AG09309 (cell line): ENCODE results near the gene RBMX.
"Not testable (repeated sequence)": the region's sequence is repeated elsewhere in the genome, so short reads cannot be mapped to it uniquely, and the experiment has no call there.

Experiments
- DNase-seq: peaks from one replicate; pipeline ENCODE4 v3.0.0-alpha.2; 2010; ENCODE audit warnings: low read depth
- H3K4me3 ChIP-seq: 2 replicates; pipeline ENCODE4 v1.5.1; 2011; ENCODE audit warnings: mild to moderate bottlenecking, low read depth, low read length, moderate library complexity; ENCODE audit not compliant: control insufficient read depth
- CTCF ChIP-seq: IDR thresholded peaks from 2 replicates; pipeline ENCODE4 v1.5.1; 2011; ENCODE audit warnings: mild to moderate bottlenecking, low read depth, low read length, inconsistent platforms; ENCODE audit not compliant: insufficient read depth, control insufficient read depth; ENCODE audit errors: missing control alignments

The RBMX gene

DNA sequence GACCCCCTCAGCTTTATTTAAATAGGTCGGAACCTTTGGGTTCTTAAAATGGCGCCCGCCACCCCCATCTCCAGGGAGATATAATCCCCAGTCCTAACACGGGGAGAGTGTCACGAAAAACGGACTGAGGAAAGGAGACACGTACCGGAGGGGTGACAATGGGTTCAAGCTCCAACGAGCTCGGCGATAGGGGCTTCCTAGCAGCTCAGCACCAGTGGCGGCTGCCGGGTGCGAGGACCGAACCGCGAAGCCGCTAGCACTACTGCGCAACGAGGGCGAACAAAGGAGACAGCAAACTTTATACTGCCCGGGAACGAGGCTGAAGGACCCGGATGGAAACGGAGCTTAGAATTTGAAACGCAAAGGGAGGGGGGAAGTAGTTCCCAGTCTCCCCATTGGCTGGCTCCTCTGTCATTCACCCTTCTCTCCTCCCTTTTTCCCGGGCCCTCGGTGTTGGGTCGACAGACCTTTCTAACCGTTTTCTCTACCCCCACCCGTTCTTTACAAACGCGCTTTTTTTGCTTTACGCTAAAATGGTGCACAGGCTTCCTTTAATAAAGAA is at the start of gene RBMX:
TSS of gene RBMX (minus strand) at position 274 of the 562 bp plus-strand sequence. CDS start 1,298 bp downstream, outside the sequence.
- TF ChIP-seq CTCF = no peak
- peak within 1 kb of the TSS; percentile 64 for H3K4me3 ChIP-seq
- peak; percentile 79 for DNase-seq

DNA sequence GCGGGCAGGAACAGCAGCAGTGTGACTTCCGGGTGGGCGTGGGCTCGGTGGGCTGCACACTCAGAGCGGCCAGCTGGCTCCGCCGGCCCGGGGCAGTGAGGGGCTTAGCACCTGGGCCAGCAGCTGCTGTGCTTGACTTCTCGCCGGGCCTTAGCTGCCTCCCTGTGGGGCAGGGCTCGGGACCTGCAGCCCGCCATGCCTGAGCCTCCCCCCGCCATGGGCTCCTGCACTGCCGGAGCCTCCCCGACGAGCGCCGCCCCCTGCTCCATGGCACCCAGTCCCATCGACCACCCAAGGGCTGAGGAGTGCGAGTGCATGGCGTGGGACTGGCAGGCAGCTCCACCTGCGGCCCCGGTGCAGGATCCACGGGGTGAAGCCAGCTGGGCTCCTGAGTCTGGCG is 40.9 kb upstream of the RBMX start:
- not testable (repeated sequence) for DNase-seq, H3K4me3 ChIP-seq

- TF ChIP-seq CTCF = no peak
- no peak overlapping the region for H3K4me3 ChIP-seq
- no peak for DNase-seq
Measured at GRCh38 chrX:136920001-136920400, 39.5 kb upstream of the RBMX start.

- no peak for TF ChIP-seq CTCF
- no peak overlapping the region for H3K4me3 ChIP-seq
- DNase-seq = no peak
Measured at GRCh38 chrX:136916827-136917226, 36.3 kb upstream of the RBMX start.

DNA sequence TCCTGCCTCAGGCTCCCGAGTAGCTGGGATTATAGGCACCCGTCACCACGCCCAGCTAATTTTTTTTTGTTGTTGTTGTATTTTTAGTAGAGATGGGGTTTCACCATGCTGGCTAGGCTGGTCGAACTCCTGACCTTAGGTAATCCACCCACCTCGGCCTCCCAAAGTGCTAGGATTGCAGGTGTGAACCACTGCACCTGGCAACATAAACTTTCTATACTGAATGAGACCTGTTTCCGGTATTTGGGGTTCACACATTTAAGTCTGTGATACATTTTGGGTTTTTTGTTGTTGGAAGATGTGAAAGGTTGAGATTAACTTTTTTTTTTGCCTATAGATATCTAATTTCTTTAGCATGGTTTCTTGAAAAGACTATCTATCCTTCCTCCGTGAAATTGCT is 31.1 kb upstream of the RBMX start:
- not testable (repeated sequence) for DNase-seq, H3K4me3 ChIP-seq

DNA sequence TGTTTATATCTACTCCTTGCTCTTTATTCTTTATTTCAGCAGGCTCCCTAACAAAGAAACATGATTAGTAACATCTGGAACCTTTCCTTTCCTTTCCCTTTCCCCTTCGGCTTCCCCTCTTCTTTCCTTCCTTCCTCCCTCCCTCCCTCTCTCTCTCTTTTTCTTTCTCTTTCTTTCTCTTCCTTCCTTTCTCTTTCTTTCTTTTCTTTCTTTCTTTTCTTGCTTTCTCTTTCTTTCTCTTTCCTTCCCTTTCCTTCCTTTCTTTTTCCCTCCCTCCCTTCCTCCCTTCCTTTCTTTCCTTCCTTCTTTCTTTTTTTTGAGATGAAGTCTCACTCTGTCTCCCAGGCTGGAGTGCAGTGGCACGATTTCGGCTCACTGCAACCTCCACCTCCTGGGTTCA is 30.7 kb upstream of the RBMX start:
- no peak overlapping the region for H3K4me3 ChIP-seq
- DNase-seq = no peak
- no peak for TF ChIP-seq CTCF

- peak overlapping the region; percentile 74 for H3K4me3 ChIP-seq
Measured at GRCh38 chrX:136910565-136911035, 30.1 kb upstream of the RBMX start.

More at GRCh38 chrX:136910565-136911035, 30.1 kb upstream of the RBMX start:
- TF ChIP-seq CTCF = no peak
- no peak for DNase-seq
